ENCODE results near the gene PHAF1. TPM values are rescaled to one million over a fixed set of nuclear protein-coding genes. Genes with fewer than 3 reads are reported as not detected.

Gene PHAF1
- total and polyA plus RNA-seq, 2 of the 13 experiments (the other 11 are each of a cell fraction or from before 2014, with no cell fraction given): 48.3 to 174 TPM

GRCh38 chr16:67191995-67192681 is 82.4 kb downstream of the PHAF1 start, which contains the start of gene E2F4 (continued):
- TF ChIP-seq, protein P1, sequence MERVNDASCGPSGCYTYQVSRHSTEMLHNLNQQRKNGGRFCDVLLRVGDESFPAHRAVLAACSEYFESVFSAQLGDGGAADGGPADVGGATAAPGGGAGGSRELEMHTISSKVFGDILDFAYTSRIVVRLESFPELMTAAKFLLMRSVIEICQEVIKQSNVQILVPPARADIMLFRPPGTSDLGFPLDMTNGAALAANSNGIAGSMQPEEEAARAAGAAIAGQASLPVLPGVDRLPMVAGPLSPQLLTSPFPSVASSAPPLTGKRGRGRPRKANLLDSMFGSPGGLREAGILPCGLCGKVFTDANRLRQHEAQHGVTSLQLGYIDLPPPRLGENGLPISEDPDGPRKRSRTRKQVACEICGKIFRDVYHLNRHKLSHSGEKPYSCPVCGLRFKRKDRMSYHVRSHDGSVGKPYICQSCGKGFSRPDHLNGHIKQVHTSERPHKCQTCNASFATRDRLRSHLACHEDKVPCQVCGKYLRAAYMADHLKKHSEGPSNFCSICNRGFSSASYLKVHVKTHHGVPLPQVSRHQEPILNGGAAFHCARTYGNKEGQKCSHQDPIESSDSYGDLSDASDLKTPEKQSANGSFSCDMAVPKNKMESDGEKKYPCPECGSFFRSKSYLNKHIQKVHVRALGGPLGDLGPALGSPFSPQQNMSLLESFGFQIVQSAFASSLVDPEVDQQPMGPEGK (CRISPR knock-in tag; IDR thresholded peaks at IDR 0.05): peak; percentile 37; the same call in 1 of the 2 replicates
- peak; percentile 62; the same call in 1 of the 2 replicates for TF ChIP-seq ZFP41 (CRISPR knock-in tag; IDR thresholded peaks at IDR 0.05; ENCODE audit: borderline replicate concordance)
- TF ChIP-seq, protein P2, sequence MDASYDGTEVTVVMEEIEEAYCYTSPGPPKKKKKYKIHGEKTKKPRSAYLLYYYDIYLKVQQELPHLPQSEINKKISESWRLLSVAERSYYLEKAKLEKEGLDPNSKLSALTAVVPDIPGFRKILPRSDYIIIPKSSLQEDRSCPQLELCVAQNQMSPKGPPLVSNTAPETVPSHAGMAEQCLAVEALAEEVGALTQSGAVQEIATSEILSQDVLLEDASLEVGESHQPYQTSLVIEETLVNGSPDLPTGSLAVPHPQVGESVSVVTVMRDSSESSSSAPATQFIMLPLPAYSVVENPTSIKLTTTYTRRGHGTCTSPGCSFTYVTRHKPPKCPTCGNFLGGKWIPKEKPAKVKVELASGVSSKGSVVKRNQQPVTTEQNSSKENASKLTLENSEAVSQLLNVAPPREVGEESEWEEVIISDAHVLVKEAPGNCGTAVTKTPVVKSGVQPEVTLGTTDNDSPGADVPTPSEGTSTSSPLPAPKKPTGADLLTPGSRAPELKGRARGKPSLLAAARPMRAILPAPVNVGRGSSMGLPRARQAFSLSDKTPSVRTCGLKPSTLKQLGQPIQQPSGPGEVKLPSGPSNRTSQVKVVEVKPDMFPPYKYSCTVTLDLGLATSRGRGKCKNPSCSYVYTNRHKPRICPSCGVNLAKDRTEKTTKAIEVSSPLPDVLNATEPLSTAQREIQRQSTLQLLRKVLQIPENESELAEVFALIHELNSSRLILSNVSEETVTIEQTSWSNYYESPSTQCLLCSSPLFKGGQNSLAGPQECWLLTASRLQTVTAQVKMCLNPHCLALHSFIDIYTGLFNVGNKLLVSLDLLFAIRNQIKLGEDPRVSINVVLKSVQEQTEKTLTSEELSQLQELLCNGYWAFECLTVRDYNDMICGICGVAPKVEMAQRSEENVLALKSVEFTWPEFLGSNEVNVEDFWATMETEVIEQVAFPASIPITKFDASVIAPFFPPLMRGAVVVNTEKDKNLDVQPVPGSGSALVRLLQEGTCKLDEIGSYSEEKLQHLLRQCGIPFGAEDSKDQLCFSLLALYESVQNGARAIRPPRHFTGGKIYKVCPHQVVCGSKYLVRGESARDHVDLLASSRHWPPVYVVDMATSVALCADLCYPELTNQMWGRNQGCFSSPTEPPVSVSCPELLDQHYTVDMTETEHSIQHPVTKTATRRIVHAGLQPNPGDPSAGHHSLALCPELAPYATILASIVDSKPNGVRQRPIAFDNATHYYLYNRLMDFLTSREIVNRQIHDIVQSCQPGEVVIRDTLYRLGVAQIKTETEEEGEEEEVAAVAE (CRISPR knock-in tag; IDR thresholded peaks at IDR 0.05; ENCODE audit: borderline replicate concordance): peak; percentile 44; the same call in 1 of the 2 replicates
- TF ChIP-seq POLR2A (IDR thresholded peaks at IDR 0.05; ENCODE audit: insufficient read depth in 1 of 2, low read depth in 2 of 2, low read length in 2 of 2): peak in 1 of 2 experiments; percentile 64; a peak in 1 of 4 replicates
- peak; percentile 99 for TF ChIP-seq EEA1 (CRISPR knock-in tag; IDR thresholded peaks at IDR 0.05; ENCODE audit: borderline replicate concordance)
- TF ChIP-seq, protein P3, sequence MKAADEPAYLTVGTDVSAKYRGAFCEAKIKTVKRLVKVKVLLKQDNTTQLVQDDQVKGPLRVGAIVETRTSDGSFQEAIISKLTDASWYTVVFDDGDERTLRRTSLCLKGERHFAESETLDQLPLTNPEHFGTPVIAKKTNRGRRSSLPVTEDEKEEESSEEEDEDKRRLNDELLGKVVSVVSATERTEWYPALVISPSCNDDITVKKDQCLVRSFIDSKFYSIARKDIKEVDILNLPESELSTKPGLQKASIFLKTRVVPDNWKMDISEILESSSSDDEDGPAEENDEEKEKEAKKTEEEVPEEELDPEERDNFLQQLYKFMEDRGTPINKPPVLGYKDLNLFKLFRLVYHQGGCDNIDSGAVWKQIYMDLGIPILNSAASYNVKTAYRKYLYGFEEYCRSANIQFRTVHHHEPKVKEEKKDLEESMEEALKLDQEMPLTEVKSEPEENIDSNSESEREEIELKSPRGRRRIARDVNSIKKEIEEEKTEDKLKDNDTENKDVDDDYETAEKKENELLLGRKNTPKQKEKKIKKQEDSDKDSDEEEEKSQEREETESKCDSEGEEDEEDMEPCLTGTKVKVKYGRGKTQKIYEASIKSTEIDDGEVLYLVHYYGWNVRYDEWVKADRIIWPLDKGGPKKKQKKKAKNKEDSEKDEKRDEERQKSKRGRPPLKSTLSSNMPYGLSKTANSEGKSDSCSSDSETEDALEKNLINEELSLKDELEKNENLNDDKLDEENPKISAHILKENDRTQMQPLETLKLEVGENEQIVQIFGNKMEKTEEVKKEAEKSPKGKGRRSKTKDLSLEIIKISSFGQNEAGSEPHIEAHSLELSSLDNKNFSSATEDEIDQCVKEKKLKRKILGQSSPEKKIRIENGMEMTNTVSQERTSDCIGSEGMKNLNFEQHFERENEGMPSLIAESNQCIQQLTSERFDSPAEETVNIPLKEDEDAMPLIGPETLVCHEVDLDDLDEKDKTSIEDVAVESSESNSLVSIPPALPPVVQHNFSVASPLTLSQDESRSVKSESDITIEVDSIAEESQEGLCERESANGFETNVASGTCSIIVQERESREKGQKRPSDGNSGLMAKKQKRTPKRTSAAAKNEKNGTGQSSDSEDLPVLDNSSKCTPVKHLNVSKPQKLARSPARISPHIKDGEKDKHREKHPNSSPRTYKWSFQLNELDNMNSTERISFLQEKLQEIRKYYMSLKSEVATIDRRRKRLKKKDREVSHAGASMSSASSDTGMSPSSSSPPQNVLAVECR (CRISPR knock-in tag; IDR thresholded peaks at IDR 0.05; ENCODE audit: borderline replicate concordance): peak; percentile 93
- TF ChIP-seq AGO1 (IDR thresholded peaks at IDR 0.05; ENCODE audit: low read depth, low read length, poor library complexity, severe bottlenecking): peak; percentile 50
- peak; percentile 58; the same call in 1 of the 2 replicates for TF ChIP-seq ZKSCAN1 (IDR thresholded peaks at IDR 0.05; ENCODE audit: low read length)
- no peak for TF ChIP-seq ZNF12 (CRISPR knock-in tag; IDR thresholded peaks at IDR 0.05)
- TF ChIP-seq ZNF816 (CRISPR knock-in tag; IDR thresholded peaks at IDR 0.05; ENCODE audit: borderline replicate concordance): no peak

Data from HepG2 (cell line).